Fibroblast of upper back skin (primary cell): ENCODE results near the gene PIF1.
"Not testable (repeated sequence)": the region's sequence is repeated elsewhere in the genome, so short reads cannot be mapped to it uniquely, and the experiment has no call there.

Source experiments
- DNase-seq: peaks from one replicate; pipeline ENCODE4 v3.0.0-alpha.2; 2013

The PIF1 gene

GRCh38 chr15:64808785-64809453 is 16.5 kb downstream of the PIF1 start:
- no peak for DNase-seq

GRCh38 chr15:64807751-64808222 is 17.7 kb downstream of the PIF1 start:
- no peak for DNase-seq

GRCh38 chr15:64807051-64807749 is 18.2 kb downstream of the PIF1 start:
- no peak for DNase-seq

GRCh38 chr15:64806509-64806908 is 18.9 kb downstream of the PIF1 start:
- no peak for DNase-seq

- DNase-seq = no peak
These were observed 20.8 kb downstream of the PIF1 start for GRCh38 chr15:64804619-64805018.

GRCh38 chr15:64803526-64803925 is 21.9 kb downstream of the PIF1 start:
- no peak for DNase-seq

- DNase-seq = no peak
These were observed 25.0 kb downstream of the PIF1 start for GRCh38 chr15:64800476-64800875.

- not testable (repeated sequence) for DNase-seq
These were observed 26.5 kb downstream of the PIF1 start for GRCh38 chr15:64798905-64799304.

- DNase-seq = not testable (repeated sequence)
These were observed 29.5 kb downstream of the PIF1 start for GRCh38 chr15:64795921-64796320.

- DNase-seq = not testable (repeated sequence)
These were observed 30.1 kb downstream of the PIF1 start for GRCh38 chr15:64795299-64795698.

GRCh38 chr15:64792282-64792681 is 33.2 kb downstream of the PIF1 start:
- DNase-seq = no peak

- DNase-seq = no peak
These were observed 34.0 kb downstream of the PIF1 start for GRCh38 chr15:64791401-64791800.

GRCh38 chr15:64783796-64784195 is 41.7 kb downstream of the PIF1 start:
- DNase-seq = no peak

- DNase-seq = no peak
These were observed 42.7 kb downstream of the PIF1 start for GRCh38 chr15:64782751-64783150.

- DNase-seq = no peak
These were observed 44.1 kb downstream of the PIF1 start for GRCh38 chr15:64781299-64781698.

GRCh38 chr15:64780600-64781156 is 44.8 kb downstream of the PIF1 start:
- no peak for DNase-seq

GRCh38 chr15:64779630-64780029 is 45.8 kb downstream of the PIF1 start:
- DNase-seq = no peak

GRCh38 chr15:64779024-64779423 is 46.4 kb downstream of the PIF1 start:
- DNase-seq = no peak

- DNase-seq = no peak
These were observed 49.1 kb downstream of the PIF1 start for GRCh38 chr15:64776402-64776786.

- DNase-seq = no peak
These were observed 49.7 kb downstream of the PIF1 start, which contains the start of gene RBPMS2 for GRCh38 chr15:64775551-64776401. Gene RBPMS2, minus strand, starts transcription at chr15:64775589. Its CDS starts 270 bp downstream, at chr15:64775319.

GRCh38 chr15:64774629-64775493 is 50.6 kb downstream of the PIF1 start:
- DNase-seq = no peak

- no peak for DNase-seq
These were observed 51.3 kb downstream of the PIF1 start for GRCh38 chr15:64774037-64774628.
